ENCODE measurements around the gene PYGL.
"Not testable (repeated sequence)": the region's sequence is repeated elsewhere in the genome, so short reads cannot be mapped to it uniquely, and the experiment has no call there.

Gene PYGL

GRCh38 chr14:50954811-50955372 is 10.6 kb upstream of the PYGL start:
- DNase-seq (ENCODE audit: low read depth in 2 of 2), result no peak

GRCh38 chr14:50953502-50953901 is 9.2 kb upstream of the PYGL start:
- no peak for DNase-seq (ENCODE audit: low read depth in 2 of 2)

- no peak for DNase-seq (ENCODE audit: low read depth in 2 of 2)
These were observed 6.7 kb upstream of the PYGL start for GRCh38 chr14:50951032-50951431.

GRCh38 chr14:50948205-50948604 is 3.9 kb upstream of the PYGL start:
- no peak for DNase-seq (ENCODE audit: low read depth in 2 of 2)

- DNase-seq (ENCODE audit: low read depth in 2 of 2), result no peak
These were observed 3.2 kb upstream of the PYGL start for GRCh38 chr14:50947446-50947845.

GRCh38 chr14:50946234-50946935 is 2.1 kb upstream of the PYGL start:
- DNase-seq (ENCODE audit: low read depth in 2 of 2), result no peak

- DNase-seq (ENCODE audit: low read depth in 2 of 2), result no peak
These were observed 547 bp upstream of the PYGL start for GRCh38 chr14:50944647-50945413.

- no peak for DNase-seq (ENCODE audit: low read depth in 2 of 2)
These were observed 881 bp downstream of the PYGL start for GRCh38 chr14:50943261-50943942.

GRCh38 chr14:50941638-50942037 is 2.6 kb downstream of the PYGL start:
- not testable (repeated sequence) for DNase-seq (ENCODE audit: low read depth in 2 of 2)

GRCh38 chr14:50941151-50941550 is 3.1 kb downstream of the PYGL start:
- DNase-seq (ENCODE audit: low read depth in 2 of 2), result no peak

GRCh38 chr14:50937800-50938199 is 6.5 kb downstream of the PYGL start:
- no peak for DNase-seq (ENCODE audit: low read depth in 2 of 2)

- DNase-seq (ENCODE audit: low read depth in 2 of 2), result no peak
These were observed 7.0 kb downstream of the PYGL start for GRCh38 chr14:50937325-50937724.

- no peak for DNase-seq (ENCODE audit: low read depth in 2 of 2)
These were observed 7.4 kb downstream of the PYGL start for GRCh38 chr14:50936882-50937281.

GRCh38 chr14:50936016-50936340 is 8.3 kb downstream of the PYGL start:
- no peak for DNase-seq (ENCODE audit: low read depth in 2 of 2)

- no peak for DNase-seq (ENCODE audit: low read depth in 2 of 2)
These were observed 8.9 kb downstream of the PYGL start for GRCh38 chr14:50935126-50936015.

GRCh38 chr14:50932592-50933495 is 11.4 kb downstream of the PYGL start:
- no peak for DNase-seq (ENCODE audit: low read depth in 2 of 2)

GRCh38 chr14:50932156-50932555 is 12.1 kb downstream of the PYGL start:
- no peak for DNase-seq (ENCODE audit: low read depth in 2 of 2)

GRCh38 chr14:50931559-50931958 is 12.7 kb downstream of the PYGL start:
- DNase-seq (ENCODE audit: low read depth in 2 of 2), result no peak

- no peak for DNase-seq (ENCODE audit: low read depth in 2 of 2)
These were observed 14.8 kb downstream of the PYGL start for GRCh38 chr14:50929506-50929905.

- DNase-seq (ENCODE audit: low read depth in 2 of 2), result no peak
These were observed 16.2 kb downstream of the PYGL start for GRCh38 chr14:50928002-50928635.

Measured in stimulated activated CD4-positive, alpha-beta T cell treated with anti-CD3 and anti-CD28 coated beads, Interleukin-4, amount 100 ng/mL, for 48 hours (primary cell).